Measurements from ENCODE around the gene CLIC1.

DNA sequence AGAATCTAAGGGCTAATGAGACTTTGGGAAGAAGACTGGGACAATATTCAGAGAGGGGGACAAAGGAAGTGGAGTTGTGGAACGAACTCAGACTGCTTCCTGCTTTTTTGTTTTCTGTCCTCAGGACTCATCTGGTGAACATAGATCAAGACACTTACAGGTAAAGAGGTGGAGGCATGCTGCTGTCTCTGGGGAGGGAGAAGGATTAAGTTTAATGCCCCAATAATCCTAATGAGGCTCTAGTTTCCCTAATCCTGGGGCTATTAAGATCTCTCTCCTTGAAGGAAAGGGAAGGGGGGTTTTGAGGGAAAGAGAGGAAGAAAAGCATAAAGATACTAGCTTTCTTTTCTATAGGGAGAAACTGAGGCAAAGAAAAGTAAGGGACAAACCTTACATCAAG, 8.1 kb upstream of the CLIC1 start:
- TF ChIP-seq, protein P1, sequence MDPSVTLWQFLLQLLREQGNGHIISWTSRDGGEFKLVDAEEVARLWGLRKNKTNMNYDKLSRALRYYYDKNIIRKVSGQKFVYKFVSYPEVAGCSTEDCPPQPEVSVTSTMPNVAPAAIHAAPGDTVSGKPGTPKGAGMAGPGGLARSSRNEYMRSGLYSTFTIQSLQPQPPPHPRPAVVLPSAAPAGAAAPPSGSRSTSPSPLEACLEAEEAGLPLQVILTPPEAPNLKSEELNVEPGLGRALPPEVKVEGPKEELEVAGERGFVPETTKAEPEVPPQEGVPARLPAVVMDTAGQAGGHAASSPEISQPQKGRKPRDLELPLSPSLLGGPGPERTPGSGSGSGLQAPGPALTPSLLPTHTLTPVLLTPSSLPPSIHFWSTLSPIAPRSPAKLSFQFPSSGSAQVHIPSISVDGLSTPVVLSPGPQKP (IDR thresholded peaks at IDR 0.05; ENCODE audit: low read depth, low read length): no peak
- TF ChIP-seq POLR2AphosphoS2 (IDR thresholded peaks at IDR 0.05; ENCODE audit: low read depth, low read length) (no peak), SP1 (IDR thresholded peaks at IDR 0.05; ENCODE audit: low read depth, low read length) (no peak), NR2C2 (IDR thresholded peaks at IDR 0.05; ENCODE audit: borderline replicate concordance, control insufficient read depth, insufficient read length, low read depth) (no peak), CTCF (IDR thresholded peaks at IDR 0.05 in 2 of 3, conservative IDR thresholded peaks at IDR 0.05 in 1 of 3; ENCODE audit: control insufficient read depth in 2 of 3, extremely low read depth in 1 of 3, insufficient read depth in 1 of 3, low read depth in 3 of 3, low read length in 3 of 3) (no peak), RELB (IDR thresholded peaks at IDR 0.05; ENCODE audit: low read depth) (no peak), CHD2 (IDR thresholded peaks at IDR 0.05; ENCODE audit: borderline replicate concordance, low read depth, low read length) (no peak), HDAC6 (IDR thresholded peaks at IDR 0.05; ENCODE audit: unreplicated experiment) (no peak), STAT3 (IDR thresholded peaks at IDR 0.05; ENCODE audit: low read depth, low read length) (no peak), TBL1XR1 (IDR thresholded peaks at IDR 0.05; ENCODE audit: low read depth, low read length) (no peak), ZNF622 (IDR thresholded peaks at IDR 0.05) (no peak)
- TF ChIP-seq, protein P2, sequence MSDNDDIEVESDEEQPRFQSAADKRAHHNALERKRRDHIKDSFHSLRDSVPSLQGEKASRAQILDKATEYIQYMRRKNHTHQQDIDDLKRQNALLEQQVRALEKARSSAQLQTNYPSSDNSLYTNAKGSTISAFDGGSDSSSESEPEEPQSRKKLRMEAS (IDR thresholded peaks at IDR 0.05; ENCODE audit: low read depth, low read length): no peak

Data from GM12878 (cell line).